DMS53 treated with DMSO at 0.1 percent for 48 hours (cell line): ENCODE measurements around the gene AGPAT3.

Experiments
- DNase-seq: peaks from one replicate; lab custom pipeline; 2025; ENCODE audit not compliant: unreplicated experiment; lab: John Stamatoyannopoulos, UW

AGPAT3 gene

GRCh38 chr21:43992121-43992520 is 127.1 kb downstream of the AGPAT3 start:
- DNase-seq: no peak

DNA sequence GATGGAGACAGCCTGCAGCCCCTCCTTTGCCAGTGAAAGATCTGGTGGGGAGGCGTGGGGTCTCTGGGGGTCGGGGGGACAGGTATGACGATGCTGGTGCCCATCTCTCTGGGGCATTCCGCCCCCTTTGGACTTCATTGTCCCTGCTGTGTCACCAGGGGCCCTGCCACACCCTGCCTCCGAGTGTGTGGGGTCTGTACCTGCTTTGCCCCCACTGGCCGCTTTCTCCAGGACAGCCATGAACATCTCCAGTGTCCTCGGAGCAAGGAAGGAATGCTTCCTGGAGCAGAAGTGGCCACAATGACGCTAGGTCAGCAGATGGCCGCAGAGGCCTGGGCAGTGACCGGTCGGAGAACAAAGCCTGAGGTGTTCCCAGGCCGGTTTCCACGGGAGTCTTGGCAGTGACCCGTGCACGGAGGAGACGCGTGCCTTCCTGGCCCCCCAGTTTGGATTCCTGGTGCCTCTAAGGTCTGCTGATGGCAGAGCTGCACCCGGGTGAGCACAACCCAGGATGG is 128.5 kb downstream of the AGPAT3 start:
- no peak for DNase-seq

DNA sequence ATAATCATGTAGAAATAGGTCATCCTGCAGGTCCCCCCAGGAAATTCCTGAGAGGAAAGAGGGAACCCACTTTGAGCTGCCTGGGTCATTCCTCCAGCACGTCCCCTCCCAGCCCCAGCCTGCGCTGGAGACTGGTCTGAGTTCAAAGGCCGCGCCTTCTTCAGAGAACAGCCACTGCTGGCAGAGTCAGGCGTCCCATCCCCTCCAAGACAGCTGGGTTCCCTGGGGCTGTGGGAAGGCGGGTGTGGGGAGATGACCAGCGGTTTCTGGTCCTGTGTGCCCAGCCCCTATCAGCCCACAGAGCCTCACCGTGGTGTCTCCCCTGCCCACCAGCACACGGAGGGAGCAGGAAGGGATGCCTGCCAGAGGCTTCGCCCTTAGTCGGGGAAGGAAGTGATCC is 129.1 kb downstream of the AGPAT3 start:
- DNase-seq: no peak

GRCh38 chr21:43994646-43995045 is 129.6 kb downstream of the AGPAT3 start:
- DNase-seq: no peak

DNA sequence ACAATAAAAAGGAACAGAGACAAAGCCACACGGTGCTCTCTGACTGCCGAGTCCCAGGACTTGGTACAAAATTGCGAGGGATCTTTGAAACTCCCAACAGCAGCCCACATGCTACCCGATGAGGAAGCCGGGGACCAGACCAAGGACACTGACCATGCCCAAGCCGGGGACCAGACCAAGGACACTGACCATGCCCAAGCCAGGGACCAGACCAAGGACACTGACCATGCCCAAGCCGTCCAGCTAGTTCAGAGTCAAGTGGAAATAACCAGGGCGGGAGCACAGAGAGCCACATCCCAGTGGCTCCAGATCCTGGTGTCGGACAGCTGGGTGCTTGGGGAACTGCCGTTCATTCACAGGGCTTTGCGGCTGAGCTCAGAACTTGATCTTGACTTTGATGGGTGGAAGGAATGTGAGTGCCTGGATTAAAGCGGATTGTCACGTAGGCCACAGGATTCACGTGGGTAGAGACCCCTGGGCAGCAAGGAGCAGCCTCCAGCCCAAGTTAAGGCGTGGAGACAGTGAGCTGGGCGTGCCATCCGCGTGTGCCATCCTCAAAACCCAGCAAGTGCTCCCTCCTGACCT is 130.6 kb downstream of the AGPAT3 start:
- no peak for DNase-seq

DNA sequence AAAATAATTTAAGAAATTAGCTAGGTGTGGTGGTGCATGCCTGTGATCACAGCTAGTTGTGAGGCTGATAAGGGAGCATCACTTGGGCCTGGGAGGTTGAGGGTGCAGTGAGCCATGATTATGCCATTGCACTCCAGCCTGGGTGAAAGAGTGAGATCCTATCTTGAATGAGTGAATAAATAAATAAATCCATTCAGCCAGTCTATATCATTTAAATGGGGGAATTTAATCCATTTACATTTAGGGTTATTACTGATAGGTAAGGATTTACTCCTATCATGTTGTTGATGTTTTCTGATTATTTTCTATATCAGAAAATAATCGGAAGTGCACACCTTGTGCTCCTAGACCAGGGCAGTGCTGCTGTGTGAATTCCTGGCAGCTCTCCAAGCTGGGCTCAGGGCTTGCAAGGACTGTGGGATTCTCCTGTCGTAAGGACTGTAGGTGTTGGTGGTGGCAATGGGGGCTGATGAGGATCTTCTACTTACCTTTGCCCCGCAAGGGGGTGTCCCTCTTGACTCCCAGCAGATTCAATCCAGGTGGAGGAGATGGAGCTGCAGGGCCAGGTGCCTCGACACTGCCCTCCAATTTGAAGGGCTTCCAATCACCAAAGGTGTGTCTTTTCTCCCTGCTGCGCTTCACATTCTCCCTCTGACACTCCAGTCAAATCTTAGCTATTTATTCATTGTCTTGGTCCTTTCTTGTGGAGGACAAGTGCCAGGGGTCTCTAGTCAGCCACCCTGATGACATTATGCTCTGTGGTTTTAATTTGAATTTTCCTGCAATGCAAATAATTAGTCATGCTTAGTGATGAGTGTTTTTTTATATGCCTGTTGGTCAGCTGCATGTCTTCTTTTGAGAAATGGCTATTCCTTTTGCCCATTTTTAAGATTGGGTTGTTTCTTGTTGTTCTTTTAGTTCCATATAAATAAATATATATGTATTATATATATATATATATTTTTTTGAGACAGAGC is 133.0 kb downstream of the AGPAT3 start:
- no peak for DNase-seq

GRCh38 chr21:44000360-44000759 is 135.3 kb downstream of the AGPAT3 start:
- no peak for DNase-seq

DNA sequence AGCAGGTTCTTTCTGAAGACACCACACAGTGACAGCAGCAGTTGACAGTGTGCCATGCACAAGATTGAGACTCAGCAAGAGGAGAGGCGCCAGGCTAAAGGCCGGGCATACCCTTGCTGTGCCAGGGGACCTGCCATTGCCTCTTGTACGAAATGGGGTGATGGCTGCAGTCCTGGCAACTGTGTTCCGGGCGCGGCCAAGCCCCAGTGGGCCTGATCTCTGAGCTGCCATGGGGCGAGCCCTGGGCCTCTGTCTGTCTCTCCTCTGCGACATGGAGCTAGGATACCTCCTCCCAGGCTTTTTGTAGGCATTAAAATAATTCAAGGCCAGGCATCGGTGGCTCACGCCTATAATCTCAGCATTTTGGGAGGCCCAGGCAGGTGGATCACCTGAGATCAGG is 137.5 kb downstream of the AGPAT3 start:
- DNase-seq: no peak

- DNase-seq: no peak
Observed at GRCh38 chr21:44003307-44003966, 138.4 kb downstream of the AGPAT3 start.

DNA sequence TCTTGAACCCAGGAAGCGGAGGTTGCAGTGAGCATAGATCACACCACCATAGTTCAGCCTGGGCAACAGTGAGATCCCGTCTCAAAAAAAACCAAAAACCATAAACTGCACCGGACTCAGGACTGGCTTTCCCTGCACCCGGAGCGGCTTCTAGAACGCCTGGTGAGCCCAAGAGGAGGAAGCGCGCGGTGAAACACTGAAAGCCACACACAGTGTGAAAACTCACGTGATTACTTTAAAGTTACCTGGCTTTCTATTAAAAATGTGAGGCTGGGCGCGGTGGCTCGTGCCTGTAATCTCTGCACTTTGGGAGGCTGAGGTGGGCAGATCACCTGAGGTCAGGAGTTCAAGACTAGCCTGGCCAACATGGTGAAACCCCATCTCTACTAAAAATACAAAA is 140.0 kb downstream of the AGPAT3 start:
- no peak for DNase-seq

DNA sequence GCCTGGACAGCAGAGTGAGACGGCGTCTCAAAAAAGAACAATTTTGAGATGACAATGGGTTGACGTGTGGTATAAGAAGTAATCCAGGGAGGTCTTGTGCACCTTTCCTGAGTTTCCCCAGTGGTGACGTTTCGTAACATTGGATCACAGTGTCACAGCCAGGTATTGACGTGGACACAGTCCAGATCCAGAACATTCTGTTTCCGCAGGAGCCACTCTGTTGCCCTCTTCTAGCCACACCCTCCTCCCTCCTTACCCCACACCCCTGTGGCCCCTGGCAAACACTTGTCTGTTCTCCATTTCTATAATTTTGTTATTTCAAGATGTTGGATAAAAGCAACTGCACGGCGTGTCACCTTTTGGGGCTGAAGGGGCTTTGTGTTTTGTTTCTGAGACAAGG is 140.6 kb downstream of the AGPAT3 start:
- no peak for DNase-seq

GRCh38 chr21:44006017-44006619 is 141.1 kb downstream of the AGPAT3 start:
- DNase-seq: no peak

GRCh38 chr21:44006656-44007055 is 141.6 kb downstream of the AGPAT3 start:
- no peak for DNase-seq

DNA sequence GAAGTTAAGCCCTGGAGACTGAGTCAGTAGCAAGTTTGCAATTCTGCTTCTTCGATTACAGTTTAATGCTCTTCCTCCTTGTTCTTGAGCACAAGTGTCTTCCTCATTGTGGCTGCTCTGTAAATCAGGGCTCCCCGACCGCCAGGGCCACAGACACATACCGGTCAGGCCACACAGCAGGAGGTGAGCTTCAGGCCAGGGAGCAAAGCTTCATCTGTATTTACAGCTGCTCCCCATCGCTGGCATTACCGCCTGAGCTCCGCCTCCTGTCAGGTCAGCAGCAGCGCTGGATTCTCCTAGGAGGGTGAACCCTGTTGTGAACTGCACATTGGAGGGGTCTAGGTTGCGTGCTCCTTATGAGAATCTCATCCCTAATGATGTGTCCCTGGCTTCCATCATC is 145.4 kb downstream of the AGPAT3 start:
- DNase-seq: no peak

GRCh38 chr21:44011123-44011522 is 146.1 kb downstream of the AGPAT3 start:
- DNase-seq: no peak

- peak; percentile 47 for DNase-seq
Observed at GRCh38 chr21:44011579-44012473, 146.8 kb downstream of the AGPAT3 start, which contains the start of gene TRAPPC10. Gene TRAPPC10 (plus strand): TSS chr21:44012309. CDS start chr21:44012494, 185 bp downstream.

DNA sequence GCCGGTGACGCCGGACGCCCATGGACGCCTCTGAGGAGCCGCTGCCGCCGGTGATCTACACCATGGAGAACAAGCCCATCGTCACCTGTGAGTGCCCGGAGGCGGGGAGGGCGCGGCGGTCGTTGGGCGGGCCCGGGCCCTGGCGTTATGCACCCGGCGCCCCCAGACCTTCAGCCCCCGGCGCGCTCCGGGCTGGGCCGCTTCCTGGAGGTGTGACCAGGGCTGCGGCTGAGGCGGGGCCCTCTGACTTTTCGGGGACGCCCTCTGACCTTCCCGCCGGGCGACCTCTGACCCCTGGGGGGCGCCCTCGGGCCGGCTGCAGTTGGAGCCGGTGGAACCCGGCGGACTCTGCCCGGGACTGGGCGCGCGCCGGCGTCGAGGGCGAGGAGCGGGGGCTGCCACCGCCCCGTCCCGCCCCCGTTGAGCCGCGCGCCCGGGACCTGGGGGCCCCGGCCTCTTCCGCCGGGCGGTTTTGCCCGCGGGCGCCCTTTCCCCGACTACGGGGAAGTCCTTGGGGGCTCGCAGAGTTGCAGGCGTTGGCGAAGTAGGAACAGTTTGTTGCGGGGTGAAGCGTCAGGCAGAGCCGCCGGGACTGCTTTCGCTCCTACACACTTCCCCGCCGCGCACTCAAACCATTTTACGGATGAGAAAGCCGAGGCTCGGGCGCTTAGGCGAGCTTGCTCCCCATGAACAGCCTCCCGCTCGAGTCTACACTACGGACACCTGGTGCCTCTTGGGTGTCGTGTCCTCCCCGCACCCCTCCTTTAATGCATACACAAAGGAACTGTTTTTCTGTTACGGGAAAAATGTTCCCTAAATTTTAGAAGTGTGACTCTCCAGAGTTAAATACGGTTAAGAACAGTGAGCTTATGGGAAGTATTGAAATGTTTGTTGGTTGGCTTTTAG is 147.7 kb downstream of the AGPAT3 start:
- peak; percentile 12 for DNase-seq

DNA sequence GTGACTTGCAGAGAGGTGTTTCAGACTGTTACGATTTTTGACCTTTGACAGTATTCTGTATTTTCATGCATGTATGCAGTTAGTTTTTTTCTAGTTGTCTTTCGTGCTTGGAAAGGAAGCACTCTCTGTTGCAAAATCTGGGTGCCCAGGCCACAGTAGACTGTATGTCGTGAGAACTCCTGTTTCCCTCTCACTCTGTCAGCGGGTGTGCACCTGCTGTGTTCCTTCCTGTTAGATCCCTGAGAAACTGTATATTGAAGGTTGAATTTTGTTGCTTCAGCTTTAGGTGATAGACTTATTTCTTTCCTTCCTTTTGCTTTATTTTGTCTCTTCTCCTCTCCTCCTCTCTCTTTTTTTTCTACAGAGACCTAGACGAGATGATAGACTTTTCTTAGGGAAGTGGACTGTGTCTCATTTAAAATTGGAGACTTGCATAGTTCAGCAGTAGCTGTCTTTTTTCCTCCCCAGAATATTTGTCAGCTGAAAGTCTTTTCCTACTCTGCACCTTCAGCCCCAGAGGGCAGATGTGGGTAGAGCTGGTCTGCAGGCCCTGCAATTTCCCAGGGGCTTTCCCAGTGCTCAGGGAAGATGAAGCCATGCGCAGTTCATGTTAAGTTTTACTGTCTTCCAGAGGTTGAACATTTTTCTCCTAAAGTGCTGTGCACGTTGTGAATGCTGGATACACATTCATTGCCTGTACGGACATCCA is 148.5 kb downstream of the AGPAT3 start:
- peak; percentile 0 for DNase-seq
